ENCODE measurements around the gene SGMS1. TPM values are rescaled to one million over a fixed set of nuclear protein-coding genes. Genes with fewer than 3 reads are reported as not detected.

Gene SGMS1
- total RNA-seq, 1 experiment from 2014 or later: 20.4 TPM

DNA sequence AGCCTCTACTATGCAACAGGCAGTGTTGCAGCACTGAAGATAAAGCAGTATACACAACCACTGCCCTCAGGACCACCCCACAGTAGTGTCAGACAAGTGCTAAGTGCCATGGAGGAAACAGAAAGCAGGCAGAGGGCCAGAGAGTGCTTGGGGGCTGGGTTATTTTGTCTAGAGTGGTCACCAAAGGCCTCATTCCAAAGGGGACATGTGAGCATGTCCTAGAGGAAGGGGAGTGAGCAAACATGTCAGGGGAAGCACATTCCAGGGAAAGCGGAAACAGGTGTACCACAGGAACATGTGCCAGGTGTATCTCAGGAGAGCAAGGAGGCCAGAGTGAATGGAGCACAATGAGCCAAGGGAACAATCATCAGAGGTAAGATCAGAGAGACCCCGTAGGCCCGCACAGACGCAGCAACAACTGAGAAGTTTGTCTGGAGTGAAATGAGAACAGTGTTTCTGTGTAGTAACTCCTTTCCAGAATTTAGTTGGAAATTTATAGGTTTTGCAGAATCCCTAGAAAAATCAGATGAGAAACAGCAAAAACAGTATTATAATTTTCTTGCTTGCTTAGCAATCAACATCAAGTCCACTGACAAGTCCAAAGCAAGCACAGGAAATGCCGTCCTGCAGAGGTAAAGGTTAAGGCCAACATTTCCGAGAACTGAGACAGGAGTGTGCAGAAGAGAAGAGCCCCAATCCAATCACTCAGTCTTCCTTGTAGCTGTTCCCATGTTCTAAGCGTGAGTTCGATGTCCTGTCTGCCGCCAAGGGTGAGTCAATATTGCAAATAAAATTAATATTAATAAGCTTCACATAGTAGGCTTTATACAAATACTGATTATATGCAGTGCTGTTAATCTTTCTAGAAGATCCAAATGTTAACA is 67.3 kb downstream of the SGMS1 start:
- H3K79me1 ChIP-seq (ENCODE audit: insufficient read depth, low read depth, low read length, poor library complexity, severe bottlenecking): no peaks in the 10 kb centered on the region
- no peak overlapping the region for H2BK20ac ChIP-seq (ENCODE audit: low read depth, low read length, poor library complexity, severe bottlenecking)
- H3K56ac ChIP-seq (ENCODE audit: insufficient read length, low read depth, low read length): no peak overlapping the region
- no peak overlapping the region for H2AFZ ChIP-seq (ENCODE audit: low read length)
- H2BK5ac ChIP-seq (ENCODE audit: insufficient read length, low read length): no peak overlapping the region
- H3K27me3 ChIP-seq (ENCODE audit: insufficient read depth, low read length): no peaks in the 10 kb centered on the region
- WGBS (ENCODE audit: extremely low coverage, insufficient read length, low lambda C conversion rate): no CpG with 5 or more reads among the region's 9 CpGs
- no peak overlapping the region for H3K18ac ChIP-seq (ENCODE audit: insufficient read length, low read depth, low read length)
- no peak overlapping the region for H3T11ph ChIP-seq (ENCODE audit: low read length)
- TF ChIP-seq, protein P1, sequence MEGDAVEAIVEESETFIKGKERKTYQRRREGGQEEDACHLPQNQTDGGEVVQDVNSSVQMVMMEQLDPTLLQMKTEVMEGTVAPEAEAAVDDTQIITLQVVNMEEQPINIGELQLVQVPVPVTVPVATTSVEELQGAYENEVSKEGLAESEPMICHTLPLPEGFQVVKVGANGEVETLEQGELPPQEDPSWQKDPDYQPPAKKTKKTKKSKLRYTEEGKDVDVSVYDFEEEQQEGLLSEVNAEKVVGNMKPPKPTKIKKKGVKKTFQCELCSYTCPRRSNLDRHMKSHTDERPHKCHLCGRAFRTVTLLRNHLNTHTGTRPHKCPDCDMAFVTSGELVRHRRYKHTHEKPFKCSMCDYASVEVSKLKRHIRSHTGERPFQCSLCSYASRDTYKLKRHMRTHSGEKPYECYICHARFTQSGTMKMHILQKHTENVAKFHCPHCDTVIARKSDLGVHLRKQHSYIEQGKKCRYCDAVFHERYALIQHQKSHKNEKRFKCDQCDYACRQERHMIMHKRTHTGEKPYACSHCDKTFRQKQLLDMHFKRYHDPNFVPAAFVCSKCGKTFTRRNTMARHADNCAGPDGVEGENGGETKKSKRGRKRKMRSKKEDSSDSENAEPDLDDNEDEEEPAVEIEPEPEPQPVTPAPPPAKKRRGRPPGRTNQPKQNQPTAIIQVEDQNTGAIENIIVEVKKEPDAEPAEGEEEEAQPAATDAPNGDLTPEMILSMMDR (conservative IDR thresholded peaks at IDR 0.05): no peak
- peak overlapping the region; percentile 36 for H3K23ac ChIP-seq (ENCODE audit: insufficient read length, low read depth, low read length)
- Mint-ChIP-seq H3K36me3 (ENCODE audit: insufficient read depth in 1 of 3, low read depth in 3 of 3) (no peaks in the 10 kb centered on the region), H3K9me3 (no peaks in the 10 kb centered on the region), H3K27me3 (ENCODE audit: low read depth) (no peaks in the 10 kb centered on the region), H3K4me1 (peaks cover 21 to 43% of the 10 kb centered on the region in 2 experiments), H3K27ac (peak overlapping the region; percentile 2 to 14 (median 5); a peak in 4 of 7 replicates), H3K4me3 (no peak overlapping the region)
- no peak overlapping the region for H3K4ac ChIP-seq (ENCODE audit: low read depth, low read length)
- no peak overlapping the region for H3K14ac ChIP-seq (ENCODE audit: insufficient read depth, low read length)
- DNase-seq: no peak
- no peak overlapping the region for H3K4me2 ChIP-seq (ENCODE audit: insufficient read depth, insufficient read length, low read length)
- H2BK15ac ChIP-seq (ENCODE audit: low read depth, low read length): no peak overlapping the region
- H4K5ac ChIP-seq (ENCODE audit: insufficient read length, low read depth, low read length): no peak overlapping the region
- no peaks in the 10 kb centered on the region for H3K9me3 ChIP-seq (ENCODE audit: control insufficient read depth, low read depth, low read length)
- no peak overlapping the region for H4K8ac ChIP-seq (replicated peaks; ENCODE audit: insufficient read length, low read depth, low read length)
- H2BK12ac ChIP-seq (ENCODE audit: insufficient read length, low read depth, low read length): no peak overlapping the region
- no peak overlapping the region for H4K91ac ChIP-seq (ENCODE audit: insufficient read length, low read depth, low read length)
- H2BK120ac ChIP-seq (ENCODE audit: low read depth, low read length, poor library complexity, severe bottlenecking): no peak overlapping the region
- H3K9ac ChIP-seq (ENCODE audit: extremely low read depth, insufficient read length, low read length): no peak overlapping the region
- H4K20me1 ChIP-seq (ENCODE audit: control insufficient read depth, insufficient read depth, insufficient read length): no peaks in the 10 kb centered on the region
- no peak overlapping the region for H2AK5ac ChIP-seq (ENCODE audit: insufficient read length, low read length)
- no peaks in the 10 kb centered on the region for H3K23me2 ChIP-seq (ENCODE audit: insufficient read length, low read depth, low read length, poor library complexity, severe bottlenecking)
- no peak overlapping the region for H3K27ac ChIP-seq (ENCODE audit: insufficient read length, low read depth, low read length)
- peaks cover 3% of the 10 kb centered on the region; the same call in 1 of the 2 replicates for H3K79me2 ChIP-seq (ENCODE audit: insufficient read depth, low read length)
- H3K4me1 ChIP-seq (ENCODE audit: insufficient read depth, low read length): peaks cover 1% of the 10 kb centered on the region; the same call in 1 of the 2 replicates
